K562 (cell line): ENCODE data around the gene RFT1. TPM values are rescaled to one million over a fixed set of nuclear protein-coding genes. Genes with fewer than 3 reads are reported as not detected.

Source experiments
- EHMT2 ChIP-seq: fragments of 450-650 bp; IDR thresholded peaks from 2 replicates; pipeline ENCODE4 v1.6.1; 2018; ENCODE audit warnings: antibody characterized with exemption
- FUS ChIP-seq: fragments of 200-400 bp; formaldehyde crosslinking; optimal IDR thresholded peaks from 2 replicates; pipeline ENCODE3; 2017; ENCODE audit warnings: low read depth, low read length
- LEF1 ChIP-seq: fragments of 450-650 bp; IDR thresholded peaks from 2 replicates; pipeline ENCODE4 v1.6.1; 2016; ENCODE audit warnings: mild to moderate bottlenecking
- MEIS2 ChIP-seq: fragments of 450-650 bp; IDR thresholded peaks from 2 replicates; pipeline ENCODE4 v1.6.1; 2014; ENCODE audit warnings: mild to moderate bottlenecking; ENCODE audit not compliant: partially characterized antibody
- PHB ChIP-seq: fragments of 250-450 bp; sonication (Bioruptor Pico); IDR thresholded peaks from 2 replicates; pipeline ENCODE4 v1.5.0; 2021
- PHB2 ChIP-seq: fragments of 450-650 bp; IDR thresholded peaks from 2 replicates; pipeline ENCODE4 v1.6.1; 2017; ENCODE audit warnings: low read depth
- POLR3G ChIP-seq: IDR thresholded peaks from 2 replicates; pipeline ENCODE4 v1.6.1; 2011; ENCODE audit not compliant: insufficient read length, insufficient replicate concordance; ENCODE audit errors: extremely low read depth
- RBFOX2 ChIP-seq: fragments of 200-400 bp; formaldehyde crosslinking; IDR thresholded peaks from 2 replicates; pipeline ENCODE4 v1.6.1; 2017; ENCODE audit warnings: low read depth, mild to moderate bottlenecking, low read length, moderate library complexity
- TAF9B ChIP-seq: fragments of 450-650 bp; IDR thresholded peaks from 2 replicates; pipeline ENCODE4 v1.6.1; 2018; ENCODE audit warnings: mild to moderate bottlenecking; ENCODE audit not compliant: partially characterized antibody
- ZNF668 ChIP-seq: fragments of 250-450 bp; sonication (Bioruptor Pico); IDR thresholded peaks from 2 replicates; pipeline ENCODE4 v1.8.0; 2022; ENCODE audit warnings: mild to moderate bottlenecking, inconsistent platforms
- polyA plus RNA-seq, 8 experiments: library from polyadenylated mRNA; depleted of rRNA in 4 of 8; stranded (reverse) in 5 of 8; unstranded in 3 of 8; fragments of >200 nt; fragmentation: Nextera tagmentation in 2 of 8; fragmentation: Illumina TruSeq in 1 of 8; extraction: Ambion mirVana in 2 of 8; extraction: Trizol in 1 of 8; gene quantifications; 2 replicates each; pipeline versions ENCODE4 v1.2.1 to v1.2.3, GENCODE V29; 2011 to 2014; ENCODE audit warnings: inconsistent platforms in 1 of 8, missing spikeins in 1 of 8
- total RNA-seq, 7 experiments: library from RNA; depleted of rRNA in 6 of 7; stranded (reverse); fragments of >200 nt in 6 of 7; fragmentation: Illumina TruSeq in 2 of 7; extraction: Trizol in 2 of 7; gene quantifications; 2 replicates each; pipeline versions ENCODE4 v1.2.1 to v1.2.3, GENCODE V29; 2011 to 2021; ENCODE audit warnings: low replicate concordance in 1 of 7
- TF ChIP-seq, protein P1 (sequence below), 2 experiments: fragments of 450-650 bp; IDR thresholded peaks; 2 replicates each; pipeline ENCODE4 v1.6.1; 2016
- TF ChIP-seq, protein P2 (sequence below): fragments of 200-600 bp; sonication (generic); IDR thresholded peaks from one replicate; pipeline ENCODE4 v1.6.1; 2012; ENCODE audit warnings: mild to moderate bottlenecking, low read depth, low read length, inconsistent platforms
- TF ChIP-seq, protein P3 (sequence below): sonication (generic); formaldehyde crosslinking; IDR thresholded peaks from 2 replicates; pipeline ENCODE4 v1.8.0; 2022; ENCODE audit warnings: missing genetic modification reagents, mild to moderate bottlenecking, borderline replicate concordance

RFT1 gene
- total and polyA plus RNA-seq, 9 of the 15 experiments (the other 6 are each of a cell fraction or from before 2014, with no cell fraction given), result 4.4 to 23.8 (median 8.9) TPM

DNA sequence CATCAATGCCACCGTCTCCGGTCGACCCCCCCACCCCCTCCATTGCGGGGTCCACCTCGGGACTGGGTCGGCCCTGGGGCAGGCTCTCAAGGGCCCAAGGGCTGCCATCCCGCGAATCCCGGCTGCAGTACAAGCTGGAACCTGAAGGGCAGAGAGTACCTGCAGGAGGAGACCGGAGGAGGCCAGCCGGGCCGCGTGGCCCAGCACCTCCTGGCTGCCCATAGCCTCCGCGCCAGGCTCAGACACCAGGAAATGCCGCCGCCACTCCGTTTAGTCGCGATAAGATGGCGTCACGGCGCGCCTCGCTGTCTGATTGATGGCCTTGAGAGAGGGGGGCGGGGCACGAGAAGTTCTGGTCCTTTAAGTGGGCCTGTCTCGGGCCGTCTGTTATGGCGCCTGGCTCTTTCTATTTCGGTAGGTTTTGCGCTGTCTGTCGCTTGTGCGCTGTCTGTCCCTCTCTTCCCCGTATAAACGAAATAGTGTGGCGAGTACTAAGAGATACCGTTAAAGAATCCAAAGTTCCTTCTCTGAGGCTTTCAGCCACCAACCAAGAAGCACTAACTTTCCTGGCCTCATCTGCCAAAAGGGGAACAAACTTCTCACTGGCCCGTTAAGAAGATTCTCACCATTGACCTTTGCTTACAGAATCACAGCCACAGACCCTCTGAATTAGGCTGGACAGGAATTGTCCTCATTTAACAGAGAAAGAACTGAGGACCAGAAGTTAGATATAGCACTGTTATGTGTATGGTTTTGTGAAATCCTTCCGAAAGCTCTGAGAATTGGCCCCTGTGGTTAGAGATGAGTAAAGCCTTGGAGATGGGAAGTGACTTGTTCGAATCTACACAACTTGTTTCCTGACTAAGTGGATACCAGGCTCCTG is at the start of gene RFT1 (continued):
- TF ChIP-seq, protein P1, sequence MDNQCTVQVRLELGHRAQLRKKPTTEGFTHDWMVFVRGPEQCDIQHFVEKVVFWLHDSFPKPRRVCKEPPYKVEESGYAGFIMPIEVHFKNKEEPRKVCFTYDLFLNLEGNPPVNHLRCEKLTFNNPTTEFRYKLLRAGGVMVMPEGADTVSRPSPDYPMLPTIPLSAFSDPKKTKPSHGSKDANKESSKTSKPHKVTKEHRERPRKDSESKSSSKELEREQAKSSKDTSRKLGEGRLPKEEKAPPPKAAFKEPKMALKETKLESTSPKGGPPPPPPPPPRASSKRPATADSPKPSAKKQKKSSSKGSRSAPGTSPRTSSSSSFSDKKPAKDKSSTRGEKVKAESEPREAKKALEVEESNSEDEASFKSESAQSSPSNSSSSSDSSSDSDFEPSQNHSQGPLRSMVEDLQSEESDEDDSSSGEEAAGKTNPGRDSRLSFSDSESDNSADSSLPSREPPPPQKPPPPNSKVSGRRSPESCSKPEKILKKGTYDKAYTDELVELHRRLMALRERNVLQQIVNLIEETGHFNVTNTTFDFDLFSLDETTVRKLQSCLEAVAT (IDR thresholded peaks at IDR 0.05), result no peak
- TF ChIP-seq ZNF668 (CRISPR knock-in tag) (no peak), MEIS2 (peak; percentile 97), PHB2 (no peak), LEF1 (no peak), POLR3G (no peak), TAF9B (peak; percentile 65), EHMT2 (no peak), RBFOX2 (peak; percentile 94), PHB (CRISPR knock-in tag) (no peak), FUS (no peak)
- TF ChIP-seq, protein P2, sequence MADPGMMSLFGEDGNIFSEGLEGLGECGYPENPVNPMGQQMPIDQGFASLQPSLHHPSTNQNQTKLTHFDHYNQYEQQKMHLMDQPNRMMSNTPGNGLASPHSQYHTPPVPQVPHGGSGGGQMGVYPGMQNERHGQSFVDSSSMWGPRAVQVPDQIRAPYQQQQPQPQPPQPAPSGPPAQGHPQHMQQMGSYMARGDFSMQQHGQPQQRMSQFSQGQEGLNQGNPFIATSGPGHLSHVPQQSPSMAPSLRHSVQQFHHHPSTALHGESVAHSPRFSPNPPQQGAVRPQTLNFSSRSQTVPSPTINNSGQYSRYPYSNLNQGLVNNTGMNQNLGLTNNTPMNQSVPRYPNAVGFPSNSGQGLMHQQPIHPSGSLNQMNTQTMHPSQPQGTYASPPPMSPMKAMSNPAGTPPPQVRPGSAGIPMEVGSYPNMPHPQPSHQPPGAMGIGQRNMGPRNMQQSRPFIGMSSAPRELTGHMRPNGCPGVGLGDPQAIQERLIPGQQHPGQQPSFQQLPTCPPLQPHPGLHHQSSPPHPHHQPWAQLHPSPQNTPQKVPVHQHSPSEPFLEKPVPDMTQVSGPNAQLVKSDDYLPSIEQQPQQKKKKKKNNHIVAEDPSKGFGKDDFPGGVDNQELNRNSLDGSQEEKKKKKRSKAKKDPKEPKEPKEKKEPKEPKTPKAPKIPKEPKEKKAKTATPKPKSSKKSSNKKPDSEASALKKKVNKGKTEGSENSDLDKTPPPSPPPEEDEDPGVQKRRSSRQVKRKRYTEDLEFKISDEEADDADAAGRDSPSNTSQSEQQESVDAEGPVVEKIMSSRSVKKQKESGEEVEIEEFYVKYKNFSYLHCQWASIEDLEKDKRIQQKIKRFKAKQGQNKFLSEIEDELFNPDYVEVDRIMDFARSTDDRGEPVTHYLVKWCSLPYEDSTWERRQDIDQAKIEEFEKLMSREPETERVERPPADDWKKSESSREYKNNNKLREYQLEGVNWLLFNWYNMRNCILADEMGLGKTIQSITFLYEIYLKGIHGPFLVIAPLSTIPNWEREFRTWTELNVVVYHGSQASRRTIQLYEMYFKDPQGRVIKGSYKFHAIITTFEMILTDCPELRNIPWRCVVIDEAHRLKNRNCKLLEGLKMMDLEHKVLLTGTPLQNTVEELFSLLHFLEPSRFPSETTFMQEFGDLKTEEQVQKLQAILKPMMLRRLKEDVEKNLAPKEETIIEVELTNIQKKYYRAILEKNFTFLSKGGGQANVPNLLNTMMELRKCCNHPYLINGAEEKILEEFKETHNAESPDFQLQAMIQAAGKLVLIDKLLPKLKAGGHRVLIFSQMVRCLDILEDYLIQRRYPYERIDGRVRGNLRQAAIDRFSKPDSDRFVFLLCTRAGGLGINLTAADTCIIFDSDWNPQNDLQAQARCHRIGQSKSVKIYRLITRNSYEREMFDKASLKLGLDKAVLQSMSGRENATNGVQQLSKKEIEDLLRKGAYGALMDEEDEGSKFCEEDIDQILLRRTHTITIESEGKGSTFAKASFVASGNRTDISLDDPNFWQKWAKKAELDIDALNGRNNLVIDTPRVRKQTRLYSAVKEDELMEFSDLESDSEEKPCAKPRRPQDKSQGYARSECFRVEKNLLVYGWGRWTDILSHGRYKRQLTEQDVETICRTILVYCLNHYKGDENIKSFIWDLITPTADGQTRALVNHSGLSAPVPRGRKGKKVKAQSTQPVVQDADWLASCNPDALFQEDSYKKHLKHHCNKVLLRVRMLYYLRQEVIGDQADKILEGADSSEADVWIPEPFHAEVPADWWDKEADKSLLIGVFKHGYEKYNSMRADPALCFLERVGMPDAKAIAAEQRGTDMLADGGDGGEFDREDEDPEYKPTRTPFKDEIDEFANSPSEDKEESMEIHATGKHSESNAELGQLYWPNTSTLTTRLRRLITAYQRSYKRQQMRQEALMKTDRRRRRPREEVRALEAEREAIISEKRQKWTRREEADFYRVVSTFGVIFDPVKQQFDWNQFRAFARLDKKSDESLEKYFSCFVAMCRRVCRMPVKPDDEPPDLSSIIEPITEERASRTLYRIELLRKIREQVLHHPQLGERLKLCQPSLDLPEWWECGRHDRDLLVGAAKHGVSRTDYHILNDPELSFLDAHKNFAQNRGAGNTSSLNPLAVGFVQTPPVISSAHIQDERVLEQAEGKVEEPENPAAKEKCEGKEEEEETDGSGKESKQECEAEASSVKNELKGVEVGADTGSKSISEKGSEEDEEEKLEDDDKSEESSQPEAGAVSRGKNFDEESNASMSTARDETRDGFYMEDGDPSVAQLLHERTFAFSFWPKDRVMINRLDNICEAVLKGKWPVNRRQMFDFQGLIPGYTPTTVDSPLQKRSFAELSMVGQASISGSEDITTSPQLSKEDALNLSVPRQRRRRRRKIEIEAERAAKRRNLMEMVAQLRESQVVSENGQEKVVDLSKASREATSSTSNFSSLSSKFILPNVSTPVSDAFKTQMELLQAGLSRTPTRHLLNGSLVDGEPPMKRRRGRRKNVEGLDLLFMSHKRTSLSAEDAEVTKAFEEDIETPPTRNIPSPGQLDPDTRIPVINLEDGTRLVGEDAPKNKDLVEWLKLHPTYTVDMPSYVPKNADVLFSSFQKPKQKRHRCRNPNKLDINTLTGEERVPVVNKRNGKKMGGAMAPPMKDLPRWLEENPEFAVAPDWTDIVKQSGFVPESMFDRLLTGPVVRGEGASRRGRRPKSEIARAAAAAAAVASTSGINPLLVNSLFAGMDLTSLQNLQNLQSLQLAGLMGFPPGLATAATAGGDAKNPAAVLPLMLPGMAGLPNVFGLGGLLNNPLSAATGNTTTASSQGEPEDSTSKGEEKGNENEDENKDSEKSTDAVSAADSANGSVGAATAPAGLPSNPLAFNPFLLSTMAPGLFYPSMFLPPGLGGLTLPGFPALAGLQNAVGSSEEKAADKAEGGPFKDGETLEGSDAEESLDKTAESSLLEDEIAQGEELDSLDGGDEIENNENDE, result no peak
- TF ChIP-seq, protein P3, sequence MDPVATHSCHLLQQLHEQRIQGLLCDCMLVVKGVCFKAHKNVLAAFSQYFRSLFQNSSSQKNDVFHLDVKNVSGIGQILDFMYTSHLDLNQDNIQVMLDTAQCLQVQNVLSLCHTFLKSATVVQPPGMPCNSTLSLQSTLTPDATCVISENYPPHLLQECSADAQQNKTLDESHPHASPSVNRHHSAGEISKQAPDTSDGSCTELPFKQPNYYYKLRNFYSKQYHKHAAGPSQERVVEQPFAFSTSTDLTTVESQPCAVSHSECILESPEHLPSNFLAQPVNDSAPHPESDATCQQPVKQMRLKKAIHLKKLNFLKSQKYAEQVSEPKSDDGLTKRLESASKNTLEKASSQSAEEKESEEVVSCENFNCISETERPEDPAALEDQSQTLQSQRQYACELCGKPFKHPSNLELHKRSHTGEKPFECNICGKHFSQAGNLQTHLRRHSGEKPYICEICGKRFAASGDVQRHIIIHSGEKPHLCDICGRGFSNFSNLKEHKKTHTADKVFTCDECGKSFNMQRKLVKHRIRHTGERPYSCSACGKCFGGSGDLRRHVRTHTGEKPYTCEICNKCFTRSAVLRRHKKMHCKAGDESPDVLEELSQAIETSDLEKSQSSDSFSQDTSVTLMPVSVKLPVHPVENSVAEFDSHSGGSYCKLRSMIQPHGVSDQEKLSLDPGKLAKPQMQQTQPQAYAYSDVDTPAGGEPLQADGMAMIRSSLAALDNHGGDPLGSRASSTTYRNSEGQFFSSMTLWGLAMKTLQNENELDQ, result no peak
